NCI-H2081 treated with DMSO at 0.1 percent for 48 hours (cell line): ENCODE data around the gene APPBP2.
A peak's percentile ranks its signal among the peaks of the same experiment; 100 is the strongest.
"Not testable (repeated sequence)": the region's sequence is repeated elsewhere in the genome, so short reads cannot be mapped to it uniquely, and the experiment has no call there.

Source experiments
- DNase-seq: peaks from one replicate; lab custom pipeline; 2025; lab: John Stamatoyannopoulos, UW

The APPBP2 gene

GRCh38 chr17:60433021-60433997 is 92.7 kb downstream of the APPBP2 start:
- not testable (repeated sequence) for DNase-seq

GRCh38 chr17:60430561-60430960 is 95.5 kb downstream of the APPBP2 start:
- DNase-seq, result not testable (repeated sequence)

GRCh38 chr17:60428491-60428890 is 97.6 kb downstream of the APPBP2 start:
- not testable (repeated sequence) for DNase-seq

GRCh38 chr17:60426596-60426995 is 99.4 kb downstream of the APPBP2 start:
- no peak for DNase-seq

- no peak for DNase-seq
These were observed 100.4 kb downstream of the APPBP2 start for GRCh38 chr17:60425626-60426025.

DNA sequence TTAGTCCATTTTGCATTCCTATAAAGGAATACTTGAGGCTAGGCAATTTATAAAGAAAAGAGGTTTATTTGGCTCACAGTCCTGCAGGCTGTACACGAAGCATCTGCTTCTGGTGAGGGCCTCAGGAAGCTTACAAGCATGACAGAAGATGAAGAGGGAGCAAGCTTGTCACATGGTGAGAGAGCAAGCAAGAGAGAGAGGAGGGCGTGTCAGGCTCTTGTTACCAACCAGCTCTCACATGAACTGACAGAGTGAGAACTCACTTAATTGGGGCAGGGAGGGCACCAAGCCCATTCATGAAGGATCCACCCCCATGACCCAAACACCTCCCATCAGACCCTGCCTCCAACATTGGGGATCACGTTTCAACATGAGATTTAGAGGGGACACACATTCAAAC is 102.2 kb downstream of the APPBP2 start:
- no peak for DNase-seq

- no peak for DNase-seq
These were observed 103.8 kb downstream of the APPBP2 start, which contains the start of gene CHCT1 for GRCh38 chr17:60422162-60422665. CHCT1 (plus strand) TSS chr17:60422489; CDS start chr17:60422593, 104 bp downstream.

DNA sequence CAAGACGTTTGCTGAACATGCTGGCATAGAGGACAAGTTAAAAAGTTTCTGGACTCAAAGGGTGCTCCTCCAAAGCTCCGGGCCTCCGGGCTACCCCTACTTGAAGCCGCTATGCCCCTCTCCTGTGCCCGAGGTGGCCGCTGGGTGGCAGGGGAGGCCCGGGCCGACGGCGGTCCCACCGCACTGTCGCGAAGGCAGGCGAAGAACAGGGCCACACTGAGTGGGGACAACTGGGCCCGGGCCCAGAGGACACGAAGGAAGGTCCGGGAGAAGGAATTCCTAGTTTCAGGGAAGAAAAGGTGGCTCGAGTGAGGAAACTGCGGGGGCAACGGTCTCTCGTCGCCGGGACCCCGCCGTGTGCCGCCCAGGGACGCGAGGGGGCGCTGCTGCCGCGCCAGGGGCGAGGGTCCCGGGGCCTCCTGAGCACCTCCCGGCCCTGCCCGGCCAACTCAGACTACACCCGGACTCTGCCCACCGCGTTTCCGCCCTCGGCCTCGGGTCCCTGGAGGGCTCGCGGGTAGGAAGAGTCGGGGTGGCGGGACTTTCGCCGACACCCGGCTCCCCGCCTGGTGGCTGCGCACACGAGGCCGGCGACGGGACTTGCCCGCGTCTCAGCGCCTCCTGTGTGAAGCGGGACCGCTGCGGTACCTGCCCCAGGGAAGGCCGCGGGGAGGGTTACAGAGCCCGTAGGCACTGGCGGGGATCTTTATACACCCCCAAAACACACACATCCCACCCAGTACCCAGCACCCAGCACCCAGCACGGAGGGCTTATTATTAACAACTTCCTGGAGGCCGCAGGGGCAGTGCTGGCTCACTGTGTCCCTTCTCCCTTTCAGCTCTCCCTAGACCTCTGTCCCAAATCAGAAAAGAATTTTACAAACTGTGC is 104.5 kb downstream of the APPBP2 start:
- DNase-seq, result no peak

GRCh38 chr17:60419875-60420274 is 106.2 kb downstream of the APPBP2 start:
- DNase-seq, result not testable (repeated sequence)

- not testable (repeated sequence) for DNase-seq
These were observed 107.0 kb downstream of the APPBP2 start for GRCh38 chr17:60419003-60419402.

DNA sequence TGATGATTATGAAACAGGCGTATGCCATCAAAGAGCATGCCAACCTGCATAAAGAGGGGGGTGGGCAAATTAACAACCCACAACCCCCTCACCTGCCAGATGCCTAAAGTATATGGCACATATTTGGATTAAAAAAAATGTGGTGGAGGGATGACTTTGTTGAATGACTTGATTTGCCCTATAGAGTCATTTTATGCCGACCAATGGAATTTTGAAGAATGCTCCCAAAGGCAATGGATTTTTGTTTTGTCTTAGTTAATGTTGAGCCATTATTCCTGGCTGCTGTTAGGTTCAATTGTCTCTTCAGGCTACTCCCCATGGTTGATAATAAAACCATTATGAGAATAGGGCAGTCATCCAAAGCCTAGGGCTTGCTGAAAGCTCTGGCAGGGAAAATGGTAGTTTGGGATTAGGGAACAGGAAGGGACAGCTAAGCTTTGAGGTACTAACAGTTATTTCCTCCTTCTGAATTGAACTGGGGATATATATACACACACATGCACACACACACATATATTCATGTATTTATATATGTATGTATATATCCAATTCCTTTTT is 109.6 kb downstream of the APPBP2 start:
- peak; percentile 11 for DNase-seq

- no peak for DNase-seq
These were observed 110.9 kb downstream of the APPBP2 start for GRCh38 chr17:60415146-60415545.

- no peak for DNase-seq
These were observed 113.3 kb downstream of the APPBP2 start for GRCh38 chr17:60412701-60413100.

- no peak for DNase-seq
These were observed 116.0 kb downstream of the APPBP2 start for GRCh38 chr17:60410001-60410400.

- DNase-seq, result no peak
These were observed 119.2 kb downstream of the APPBP2 start for GRCh38 chr17:60406887-60407286.

DNA sequence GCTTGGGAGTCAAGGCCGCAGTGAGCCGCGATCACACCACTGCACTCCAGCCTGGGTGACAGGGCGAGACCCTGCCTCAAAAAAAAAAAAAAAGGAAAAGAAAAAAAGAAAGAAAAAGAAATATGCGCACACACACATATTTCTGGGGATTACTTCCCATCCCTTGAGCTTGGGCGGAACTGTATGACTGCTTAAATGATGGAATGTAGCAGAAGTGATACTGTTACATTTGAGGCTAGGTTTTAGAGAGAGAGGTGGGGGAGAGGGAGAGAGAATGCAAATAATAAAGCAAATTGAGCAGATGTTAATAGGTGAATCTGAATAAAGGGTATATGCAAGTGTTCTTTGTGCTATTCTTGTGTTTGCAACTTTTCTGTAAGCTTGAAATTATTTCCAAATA is 122.1 kb downstream of the APPBP2 start:
- DNase-seq, result no peak

DNA sequence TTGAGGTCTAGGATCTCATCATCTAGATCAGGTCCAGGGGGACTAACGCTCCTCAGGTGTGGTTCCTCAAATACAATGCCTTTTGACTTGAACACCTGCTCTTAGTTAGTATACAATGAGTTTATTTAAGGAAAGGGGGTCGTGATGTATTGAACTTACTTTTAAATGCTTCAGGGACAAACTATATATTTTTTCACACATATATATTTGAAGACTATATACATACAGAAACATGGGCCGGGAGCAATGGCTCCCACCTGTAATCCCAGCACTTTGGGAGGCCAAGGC is 122.6 kb downstream of the APPBP2 start:
- no peak for DNase-seq

DNA sequence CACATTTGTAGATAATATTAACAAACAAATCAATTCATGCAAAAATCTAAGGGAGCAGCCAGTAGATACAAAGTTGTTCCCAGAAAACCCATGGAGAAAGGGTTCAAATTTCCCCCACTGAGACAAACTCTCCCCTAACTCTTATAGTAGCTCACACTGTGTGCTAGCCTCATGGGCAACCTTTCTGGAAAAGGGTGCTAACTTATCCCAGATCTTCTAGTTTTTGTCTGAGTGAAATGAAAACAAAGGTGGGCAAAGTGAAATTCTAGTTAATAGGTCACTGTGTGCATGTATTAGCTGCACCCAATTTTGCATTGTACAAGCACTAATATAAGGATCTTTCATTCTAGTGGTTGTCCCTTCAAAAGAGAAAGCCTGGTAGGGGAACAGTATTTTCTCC is 124.2 kb downstream of the APPBP2 start:
- DNase-seq, result no peak

- no peak for DNase-seq
These were observed 127.6 kb downstream of the APPBP2 start for GRCh38 chr17:60398227-60398959.

DNA sequence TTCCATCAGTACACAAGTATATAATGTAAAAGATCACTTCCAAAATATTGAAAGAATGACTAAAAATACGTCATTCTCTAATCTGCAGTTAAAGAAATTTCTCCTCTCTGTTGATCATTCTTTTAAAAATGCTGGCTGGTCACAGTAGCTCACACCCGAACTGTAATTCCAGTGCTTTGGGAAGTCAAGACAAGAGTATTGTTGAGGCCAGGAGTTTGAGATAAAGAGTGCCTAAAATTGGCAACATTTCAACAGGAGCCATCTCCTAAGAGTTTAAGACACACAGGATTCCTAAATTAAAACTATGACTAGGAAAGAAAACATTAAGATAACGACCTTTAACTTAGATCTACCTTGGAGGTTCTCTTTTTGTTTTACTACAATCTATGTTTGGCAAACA is 129.6 kb downstream of the APPBP2 start:
- DNase-seq, result no peak

GRCh38 chr17:60395508-60396065 is 130.5 kb downstream of the APPBP2 start:
- DNase-seq, result no peak
